BJ (cell line): ENCODE data around the gene ACRBP. TPM values are rescaled to one million over a fixed set of nuclear protein-coding genes. Genes with fewer than 3 reads are reported as not detected.

Experiments used
- CTCF ChIA-PET: fragments of 350-600 bp; formaldehyde crosslinking; extraction: SDS; loops from one replicate; lab custom pipeline; 2021; ENCODE audit warnings: antibody characterized with exemption, inconsistent platforms; lab: Yijun Ruan, JAX
- POLR2A ChIA-PET: fragments of 300-600 bp; sonication (Branson Sonifier 250); formaldehyde crosslinking; extraction: SDS; loops from one replicate; lab custom pipeline; 2021; ENCODE audit warnings: antibody characterized with exemption; lab: Charles Lee
- DNase-seq: peaks from one replicate; pipeline ENCODE4 v3.0.0-alpha.2; 2011; ENCODE audit warnings: low read depth
- H3K27me3 ChIP-seq: 2 replicates; pipeline ENCODE4 v1.6.0; 2011; ENCODE audit warnings: low read length; ENCODE audit not compliant: control insufficient read depth, insufficient read depth
- H3K36me3 ChIP-seq: 2 replicates; pipeline ENCODE4 v1.5.1; 2011; ENCODE audit warnings: low read length; ENCODE audit not compliant: control insufficient read depth, insufficient read depth
- H3K4me3 ChIP-seq: 2 replicates; pipeline ENCODE4 v1.5.1; 2011; ENCODE audit warnings: low read depth, mild to moderate bottlenecking, control low read depth, low read length
- polyA plus RNA-seq: library from polyadenylated mRNA; depleted of rRNA; stranded (reverse); fragments of >200 nt; gene quantifications from 2 replicates; pipeline ENCODE4 v1.2.3, GENCODE V29; 2011
- TF ChIP-seq, protein P1 (sequence below): IDR thresholded peaks from 2 replicates; pipeline ENCODE4 v1.5.1; 2011; ENCODE audit warnings: low read depth, mild to moderate bottlenecking, control low read depth, inconsistent platforms, low read length, moderate library complexity; ENCODE audit not compliant: insufficient read depth

ACRBP gene
- polyA plus RNA-seq, 1 experiment = 0.40 TPM

DNA sequence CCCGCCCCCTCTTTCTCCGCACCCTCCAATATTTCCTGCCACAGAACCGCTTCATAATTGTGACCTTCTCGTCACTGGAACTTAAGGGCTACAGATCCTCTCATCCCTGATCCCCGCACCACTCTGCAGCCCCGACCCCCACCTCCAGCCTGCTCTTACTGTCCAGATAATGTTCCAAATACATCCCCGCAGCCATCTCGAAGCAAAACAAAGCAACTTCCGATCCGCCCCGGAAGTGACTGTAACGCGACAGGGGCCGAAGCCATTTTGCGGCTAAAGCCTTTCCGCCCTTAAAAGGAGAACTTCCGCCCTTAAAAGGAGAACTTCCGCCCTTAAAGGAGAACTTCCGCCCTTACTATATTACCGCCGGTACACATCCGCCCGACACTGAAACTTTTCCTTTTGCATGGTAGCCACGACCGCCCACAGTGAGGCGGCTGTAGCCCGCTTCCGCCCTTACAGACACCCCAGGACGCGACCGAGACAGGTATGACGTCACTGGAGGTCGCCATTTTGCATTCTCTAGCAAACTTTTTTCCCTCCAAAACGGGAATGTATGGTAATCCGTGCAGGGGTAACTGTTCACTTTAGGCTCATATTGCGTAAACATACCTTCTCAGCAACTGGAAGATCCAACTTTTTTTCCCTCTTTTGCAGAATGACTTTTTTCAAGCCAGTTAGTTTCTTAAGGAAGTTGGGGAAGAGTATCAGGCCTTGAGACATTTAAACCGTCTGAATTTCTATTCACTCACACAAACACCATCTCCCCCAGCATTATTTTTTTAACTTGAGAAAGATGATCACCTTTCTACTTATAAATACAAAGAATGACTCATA, 15.9 kb upstream of the ACRBP start, which contains the start of gene ING4:
ING4 (minus strand) TSS at position 214 of the 837 bp plus-strand sequence; CDS start at position 196, 18 bp downstream.
- TF ChIP-seq, protein P1, sequence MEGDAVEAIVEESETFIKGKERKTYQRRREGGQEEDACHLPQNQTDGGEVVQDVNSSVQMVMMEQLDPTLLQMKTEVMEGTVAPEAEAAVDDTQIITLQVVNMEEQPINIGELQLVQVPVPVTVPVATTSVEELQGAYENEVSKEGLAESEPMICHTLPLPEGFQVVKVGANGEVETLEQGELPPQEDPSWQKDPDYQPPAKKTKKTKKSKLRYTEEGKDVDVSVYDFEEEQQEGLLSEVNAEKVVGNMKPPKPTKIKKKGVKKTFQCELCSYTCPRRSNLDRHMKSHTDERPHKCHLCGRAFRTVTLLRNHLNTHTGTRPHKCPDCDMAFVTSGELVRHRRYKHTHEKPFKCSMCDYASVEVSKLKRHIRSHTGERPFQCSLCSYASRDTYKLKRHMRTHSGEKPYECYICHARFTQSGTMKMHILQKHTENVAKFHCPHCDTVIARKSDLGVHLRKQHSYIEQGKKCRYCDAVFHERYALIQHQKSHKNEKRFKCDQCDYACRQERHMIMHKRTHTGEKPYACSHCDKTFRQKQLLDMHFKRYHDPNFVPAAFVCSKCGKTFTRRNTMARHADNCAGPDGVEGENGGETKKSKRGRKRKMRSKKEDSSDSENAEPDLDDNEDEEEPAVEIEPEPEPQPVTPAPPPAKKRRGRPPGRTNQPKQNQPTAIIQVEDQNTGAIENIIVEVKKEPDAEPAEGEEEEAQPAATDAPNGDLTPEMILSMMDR = no peak
- POLR2A ChIA-PET = no interaction called here
- DNase-seq = peak; percentile 98
- CTCF ChIA-PET = interaction anchor here (1.1 to 2.1 kb wide), 4 partner anchors 21 to 99 kb away, joined by 3 to 6 read pairs (median 4); no protein-coding TSS in a partner anchor
- Histone ChIP-seq H3K27me3 (no peaks in the 10 kb centered on the region), H3K36me3 (peaks cover 10% of the 10 kb centered on the region), H3K4me3 (peak within 1 kb of the TSS; percentile 75)

DNA sequence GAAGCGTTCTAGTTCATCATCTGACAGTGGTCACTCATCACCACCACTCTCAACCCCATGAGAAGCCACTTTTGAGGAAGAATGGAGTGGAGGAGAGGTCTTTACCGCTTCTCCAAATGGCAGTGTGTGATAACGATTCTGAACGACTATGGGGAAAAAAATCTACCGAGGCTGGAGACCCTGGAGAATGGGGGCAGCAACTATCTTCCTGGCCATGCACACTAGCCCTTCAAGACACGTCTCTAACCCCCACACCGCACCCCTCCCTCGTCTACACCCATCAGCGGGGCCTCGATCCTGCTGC, 15.3 kb upstream of the ACRBP start:
- H3K36me3 ChIP-seq = peaks cover 7% of the 10 kb centered on the region
- ChIA-PET POLR2A (no interaction called here), CTCF (no interaction called here)
- no peaks in the 10 kb centered on the region for H3K27me3 ChIP-seq
- TF ChIP-seq, protein P1 = no peak
- no peak for DNase-seq
- H3K4me3 ChIP-seq = peak overlapping the region; percentile 75

DNA sequence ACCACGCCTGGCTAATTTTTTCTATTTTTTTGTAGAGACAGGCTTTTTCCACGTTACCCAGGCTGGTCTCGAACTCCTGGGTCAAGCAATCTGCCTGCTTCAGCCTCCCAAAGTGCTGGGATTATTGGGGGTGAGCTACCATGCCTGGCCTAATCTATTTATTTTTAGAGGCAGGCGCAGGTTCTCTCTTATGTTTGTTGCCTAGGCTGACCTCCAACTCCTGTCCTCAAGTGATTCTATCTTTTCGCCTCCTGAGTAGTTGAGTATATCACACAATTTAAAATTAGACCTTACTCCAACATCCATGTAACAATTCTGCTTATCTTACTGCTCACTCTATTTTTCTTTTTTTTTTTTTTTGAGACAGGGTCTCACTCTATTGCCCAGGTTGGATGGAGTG, 6.8 kb upstream of the ACRBP start:
- no peaks in the 10 kb centered on the region for H3K27me3 ChIP-seq
- CTCF ChIA-PET = interaction anchor here (1.2 kb wide), 1 partner anchor 33 kb away, joined by 3 read pairs; no protein-coding TSS in a partner anchor
- TF ChIP-seq, protein P1 = no peak
- H3K36me3 ChIP-seq = peaks cover 26% of the 10 kb centered on the region
- POLR2A ChIA-PET = interaction anchor here (0.7 kb wide), 2 partner anchors 27 to 35 kb away, joined by 5 to 7 read pairs; partner anchors contain the start of gene ZNF384
- H3K4me3 ChIP-seq = no peak overlapping the region
- no peak for DNase-seq

DNA sequence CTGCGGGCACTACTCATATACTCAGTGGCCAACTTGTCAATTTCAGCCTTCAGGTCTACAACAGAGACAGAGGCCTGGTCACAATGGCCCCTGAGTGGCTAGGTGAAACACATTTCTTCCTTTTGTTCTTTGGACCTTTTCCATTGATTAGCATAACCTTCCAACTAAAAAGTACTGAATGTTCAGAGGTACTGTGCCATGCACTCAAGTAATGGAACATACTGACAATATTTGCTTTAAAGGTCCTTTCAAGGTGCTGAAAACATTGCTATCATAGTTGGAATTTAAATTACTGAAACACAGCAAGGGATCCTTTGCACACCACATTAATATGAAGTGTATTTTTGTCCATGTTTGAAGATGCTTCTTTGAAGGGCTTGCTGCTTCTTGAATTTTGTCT, 6.1 kb upstream of the ACRBP start:
- TF ChIP-seq, protein P1 = no peak
- CTCF ChIA-PET = interaction anchor here (1.2 kb wide), 1 partner anchor 33 kb away, joined by 3 read pairs; no protein-coding TSS in a partner anchor
- peaks cover 27% of the 10 kb centered on the region for H3K36me3 ChIP-seq
- POLR2A ChIA-PET = no interaction called here
- no peak overlapping the region for H3K4me3 ChIP-seq
- no peaks in the 10 kb centered on the region for H3K27me3 ChIP-seq
- DNase-seq = no peak

DNA sequence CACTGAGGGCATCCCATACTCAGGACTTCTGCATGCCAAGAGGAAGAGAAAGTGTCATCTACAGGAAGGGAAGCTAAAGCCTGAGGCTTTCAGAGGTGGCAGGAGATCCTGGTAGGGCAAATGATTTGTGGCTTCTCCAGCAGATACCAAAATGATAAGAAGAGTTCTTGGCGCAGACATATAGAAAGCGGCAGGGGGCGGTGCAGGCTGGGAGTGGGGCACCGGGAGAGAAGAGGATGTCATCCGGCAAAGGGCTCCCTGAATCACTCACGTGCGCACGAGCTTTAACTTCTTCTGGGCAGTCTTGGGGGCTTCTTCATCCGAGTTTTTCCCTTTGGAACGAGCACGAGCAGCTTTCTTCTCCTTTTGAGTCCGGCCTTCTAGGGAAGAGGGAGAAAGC, 5.2 kb upstream of the ACRBP start:
- Histone ChIP-seq H3K36me3 (peaks cover 32% of the 10 kb centered on the region), H3K27me3 (no peaks in the 10 kb centered on the region), H3K4me3 (no peak overlapping the region)
- POLR2A ChIA-PET = no interaction called here
- DNase-seq = no peak
- CTCF ChIA-PET = interaction anchor here (0.8 kb wide), 1 partner anchor 33 kb away, joined by 4 read pairs; no protein-coding TSS in a partner anchor
- TF ChIP-seq, protein P1 = no peak
